ENCODE results near the gene CDH23.

Gene CDH23

DNA sequence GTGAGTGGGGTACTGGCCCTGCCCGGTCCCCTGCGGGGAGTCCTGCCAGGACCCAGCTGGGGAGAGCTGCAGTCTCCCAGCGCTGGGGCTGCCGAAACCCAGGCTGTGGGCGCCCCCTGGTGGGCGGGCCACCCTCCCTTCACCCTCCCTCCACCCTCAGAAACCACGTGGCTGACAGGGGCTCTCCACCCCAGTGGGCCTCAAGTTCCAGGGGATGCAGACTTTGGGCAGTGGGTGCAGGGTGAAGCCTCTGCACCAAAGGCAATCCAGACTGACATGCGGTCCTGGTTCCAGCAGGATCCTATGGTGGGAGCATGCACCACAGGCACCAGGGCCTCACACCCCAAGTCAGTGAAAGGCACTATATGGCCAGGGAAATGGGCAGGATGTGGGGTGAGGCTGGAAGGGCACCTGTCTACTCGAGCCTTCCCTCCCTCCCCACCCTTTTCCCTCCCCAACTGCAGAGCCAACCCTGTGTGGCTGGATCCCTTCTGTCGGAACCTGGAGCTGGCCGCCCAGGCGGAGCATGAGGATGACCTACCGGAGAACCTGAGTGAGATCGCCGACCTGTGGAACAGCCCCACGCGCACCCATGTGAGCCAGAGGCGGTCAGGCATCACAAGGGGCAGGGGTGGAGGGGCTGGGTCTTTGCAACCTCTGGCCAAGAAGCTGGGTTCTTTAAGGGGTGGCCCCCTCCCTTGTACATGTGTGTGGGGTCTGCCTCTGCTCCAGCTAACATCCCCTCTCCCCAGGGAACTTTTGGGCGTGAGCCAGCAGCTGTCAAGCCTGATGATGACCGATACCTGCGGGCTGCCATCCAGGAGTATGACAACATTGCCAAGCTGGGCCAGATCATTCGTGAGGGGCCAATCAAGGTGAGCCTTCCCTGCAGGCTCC lies 415.5 kb downstream of the CDH23 start:
- DNase-seq = no peak

DNA sequence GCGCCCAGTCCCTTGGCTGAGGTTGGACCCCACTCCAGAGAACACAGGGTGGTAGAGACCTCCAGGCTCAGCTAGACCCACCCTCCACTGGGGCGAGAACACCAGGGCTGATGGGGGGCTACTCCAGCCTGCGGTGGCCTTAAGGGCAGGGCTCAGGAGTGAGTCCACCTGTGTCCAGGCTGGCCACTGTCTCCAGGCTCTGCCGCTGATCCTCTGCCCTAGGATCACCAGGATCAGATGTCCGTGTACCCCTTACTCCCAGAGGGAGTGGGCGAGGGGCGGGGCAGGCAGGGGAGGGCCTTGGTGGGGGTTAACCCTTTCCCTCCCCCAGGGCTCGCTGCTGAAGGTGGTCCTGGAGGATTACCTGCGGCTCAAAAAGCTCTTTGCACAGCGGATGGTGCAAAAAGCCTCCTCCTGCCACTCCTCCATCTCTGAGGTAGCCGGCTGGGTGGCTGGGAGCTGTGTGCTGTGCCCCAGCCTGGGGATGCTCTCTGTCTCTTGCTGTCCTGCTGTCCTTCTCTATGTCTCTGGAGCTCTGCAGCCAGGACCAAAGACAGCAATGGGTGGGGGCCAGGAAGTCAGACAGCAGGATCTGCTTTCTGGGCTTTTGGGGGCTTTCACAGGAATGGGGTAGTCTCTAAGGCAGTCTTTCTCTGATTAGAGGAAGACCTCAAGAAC lies 416.3 kb downstream of the CDH23 start:
- no peak for DNase-seq

GRCh38 chr10:71814922-71815411 lies 418.2 kb downstream of the CDH23 start:
- no peak for DNase-seq

GRCh38 chr10:71815515-71816130 lies 418.9 kb downstream of the CDH23 start:
- no peak for DNase-seq

DNA sequence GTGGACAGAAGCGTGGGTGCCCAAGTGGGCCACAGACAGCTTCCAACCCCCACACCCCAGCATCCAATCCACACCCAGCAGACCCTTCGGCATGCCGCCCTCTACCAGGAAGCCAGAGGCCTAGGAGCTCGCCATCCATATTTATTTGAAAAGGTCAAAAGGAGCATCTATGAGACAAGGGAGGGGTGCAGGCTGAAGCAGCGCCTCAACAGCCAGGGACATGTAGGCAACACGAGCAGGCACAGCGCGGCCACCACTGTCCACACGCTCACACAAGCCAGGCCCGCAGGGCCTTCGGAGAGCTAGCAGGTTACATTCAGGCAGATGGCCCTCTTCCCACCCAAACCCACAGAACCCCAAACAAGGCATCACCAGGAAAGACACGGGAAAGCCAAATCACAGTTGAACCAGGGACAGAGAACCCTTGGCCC lies 419.7 kb downstream of the CDH23 start:
- DNase-seq = no peak

DNA sequence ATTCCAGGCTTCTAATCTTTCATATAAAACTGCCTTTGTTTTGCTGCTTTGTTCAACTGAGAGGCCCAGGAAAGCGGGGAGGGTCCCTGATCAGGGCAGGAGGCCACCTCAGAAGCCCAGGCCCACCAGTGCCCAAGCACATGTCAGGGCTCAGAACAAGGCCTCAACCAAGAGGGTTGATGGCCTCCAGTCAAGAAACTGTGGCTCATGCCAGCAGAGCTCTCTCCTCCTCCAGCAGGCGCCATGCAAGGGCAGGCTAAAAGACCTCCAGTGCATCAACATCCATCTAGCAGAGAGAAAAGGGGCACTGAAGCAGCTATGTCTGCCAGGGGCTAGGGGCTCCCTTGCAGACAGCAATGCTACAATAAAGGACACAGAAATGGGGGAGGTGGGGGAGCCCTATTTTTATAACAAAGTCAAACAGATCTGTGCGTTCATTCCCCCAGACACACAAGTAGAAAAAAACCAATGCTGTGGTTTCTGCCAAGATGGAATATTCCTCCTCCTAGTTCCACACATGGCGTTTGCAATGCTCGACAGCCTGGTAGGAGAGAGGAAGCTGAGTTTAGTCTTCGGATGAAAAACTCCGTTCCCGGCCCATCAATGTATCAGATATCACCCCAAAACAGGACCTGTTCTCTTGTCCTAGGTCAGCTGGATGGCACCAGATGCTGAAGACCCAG lies 420.4 kb downstream of the CDH23 start:
- no peak for DNase-seq

DNA sequence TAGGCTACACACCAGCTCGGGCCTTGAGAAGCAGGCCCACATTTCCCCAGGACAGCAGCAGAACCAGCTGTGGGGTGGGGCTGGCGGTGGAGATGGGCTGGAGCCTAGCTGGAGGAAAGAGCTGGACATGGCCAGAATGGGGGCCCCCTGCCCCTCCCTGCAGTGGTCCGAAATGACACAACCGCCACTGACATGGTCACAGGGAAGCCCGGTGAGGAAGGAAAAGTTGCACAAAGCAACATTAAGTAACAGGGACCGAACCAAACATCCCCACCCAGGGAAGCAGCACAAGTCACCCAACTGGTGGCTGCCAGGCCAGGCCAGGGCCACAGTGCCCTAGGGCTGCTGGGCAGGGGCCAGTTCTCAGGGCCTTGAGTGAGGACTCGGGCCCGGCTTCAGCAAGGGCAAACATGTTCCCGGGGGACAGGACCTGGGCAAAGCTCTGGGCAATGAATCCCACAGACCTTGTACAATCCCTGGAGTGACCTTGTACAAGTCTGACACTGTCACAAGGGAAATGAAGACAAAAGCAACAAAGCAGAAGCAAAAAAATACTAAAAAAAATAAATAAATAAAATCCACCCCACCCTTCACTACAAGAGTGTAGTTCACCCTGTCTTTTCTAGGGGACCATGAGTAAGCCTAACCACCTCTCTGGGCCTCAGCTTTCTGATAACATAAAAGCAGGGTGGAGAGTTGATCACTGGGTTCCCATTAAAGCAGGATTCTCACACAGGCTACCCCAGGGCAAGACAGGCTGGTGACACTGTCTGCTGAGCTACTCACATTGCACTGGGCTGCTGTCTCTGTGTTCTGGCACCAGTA lies 421.3 kb downstream of the CDH23 start:
- DNase-seq = no peak

DNA sequence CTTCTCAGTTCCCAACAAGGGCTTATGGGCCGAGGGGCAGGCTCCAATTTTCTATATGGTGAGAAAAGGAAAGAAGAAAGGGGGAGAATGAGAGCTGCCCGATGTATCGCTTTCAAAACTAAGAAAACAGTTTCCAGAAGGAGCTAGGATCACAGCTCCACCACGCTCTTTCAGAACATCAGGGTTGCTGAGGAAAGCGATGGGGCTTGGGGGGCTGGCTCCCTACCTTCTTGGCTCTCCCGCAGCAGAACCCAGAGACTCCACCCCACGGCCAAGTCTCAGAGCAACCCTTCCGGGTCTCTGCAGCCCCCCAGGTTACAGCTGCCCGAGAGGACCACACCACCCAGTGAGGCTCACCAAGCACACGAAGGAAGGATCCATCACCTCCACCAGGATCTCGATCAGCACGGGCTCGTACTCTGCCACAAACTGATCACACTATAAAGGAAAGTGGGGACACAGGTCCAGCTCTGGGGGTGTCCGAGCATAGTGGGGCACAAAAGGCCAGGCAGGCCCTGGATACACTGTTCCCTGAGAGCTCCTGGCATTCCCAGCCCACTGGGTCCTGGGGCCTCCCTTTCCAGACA lies 422.0 kb downstream of the CDH23 start:
- no peak for DNase-seq

DNA sequence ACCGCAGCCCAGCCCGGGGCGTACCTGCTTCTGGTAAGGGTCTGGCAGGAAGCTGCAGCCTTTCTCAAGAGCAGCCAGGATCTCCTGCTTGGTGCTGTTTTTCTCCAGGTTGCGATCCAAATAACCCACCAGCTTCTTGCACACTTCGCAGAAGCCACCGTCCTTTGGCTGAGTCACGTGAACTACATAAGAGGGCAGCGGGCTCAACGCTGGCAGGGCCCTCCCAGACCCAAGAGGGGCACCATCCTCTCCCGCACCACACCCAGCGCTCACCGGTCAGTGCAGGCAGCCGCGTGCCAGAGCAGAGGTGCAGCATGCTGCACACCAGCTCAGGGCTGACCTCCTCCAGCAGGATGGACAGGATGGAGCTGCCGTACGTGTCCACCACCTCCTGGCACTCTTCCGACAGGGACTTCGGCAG lies 422.7 kb downstream of the CDH23 start:
- no peak for DNase-seq

- no peak for DNase-seq
Measured at GRCh38 chr10:71819985-71820384, 423.3 kb downstream of the CDH23 start.

DNA sequence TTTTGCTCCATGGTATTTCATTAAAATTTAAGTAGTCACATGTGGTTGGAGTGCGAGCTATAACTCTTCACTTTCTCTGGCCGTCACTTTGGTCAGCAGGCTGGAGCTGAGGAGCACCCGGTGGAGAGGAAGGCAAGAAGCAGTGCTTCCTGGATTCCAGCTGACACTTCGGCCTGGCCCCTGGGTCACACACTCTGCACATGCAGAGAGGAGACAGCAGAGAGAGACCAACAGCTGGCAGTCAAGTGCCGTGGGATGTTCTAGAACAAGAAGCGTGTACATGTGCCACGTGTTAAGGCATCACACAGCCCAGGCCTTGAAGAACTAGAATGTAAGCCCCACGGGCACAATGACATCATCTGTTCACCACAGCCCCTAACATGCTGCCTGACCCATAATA lies 424.2 kb downstream of the CDH23 start:
- DNase-seq = no peak

DNA sequence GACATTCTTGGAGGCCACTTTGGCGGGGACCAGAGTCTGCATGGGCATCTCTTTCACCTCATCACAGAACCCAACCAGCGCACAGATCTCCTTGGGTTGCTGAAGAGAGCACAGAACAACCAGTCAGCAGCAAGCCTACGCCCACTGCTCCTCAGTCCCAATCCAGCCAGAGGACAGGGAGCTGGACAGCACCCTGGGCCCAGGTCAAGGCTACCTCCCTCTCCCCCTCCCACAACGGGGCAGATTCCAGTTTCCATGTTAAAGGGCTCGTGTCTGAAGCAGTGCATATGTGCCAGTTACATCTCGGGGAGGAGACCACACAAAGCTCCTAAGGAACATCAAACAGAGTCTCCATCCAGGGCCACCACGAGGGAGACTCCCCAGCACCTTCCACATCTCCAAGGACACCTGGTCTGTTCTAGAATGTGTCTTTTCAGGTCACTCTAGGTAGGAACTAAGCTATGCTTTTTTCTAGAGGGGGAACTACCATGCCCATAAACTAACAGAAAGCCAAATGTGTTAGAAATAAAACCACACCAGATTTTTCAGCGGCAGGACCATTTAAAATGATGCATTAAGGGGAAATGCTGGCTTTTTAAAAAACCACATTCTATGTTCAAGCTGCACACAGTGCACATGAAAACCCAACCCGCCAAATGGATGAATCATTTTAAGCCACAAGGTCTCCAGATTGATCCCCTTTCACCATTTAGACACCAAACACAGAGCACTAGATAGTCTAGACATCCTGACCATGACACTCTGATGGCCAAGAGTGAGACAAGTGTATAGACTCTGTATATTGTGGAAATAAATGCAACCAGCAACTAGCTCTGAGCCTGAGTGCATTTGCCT lies 425.4 kb downstream of the CDH23 start:
- no peak for DNase-seq

GRCh38 chr10:71823356-71823755 lies 426.6 kb downstream of the CDH23 start:
- DNase-seq = no peak

GRCh38 chr10:71824333-71824732 lies 427.6 kb downstream of the CDH23 start:
- DNase-seq = no peak

- DNase-seq = no peak
Measured at GRCh38 chr10:71825217-71825616, 428.5 kb downstream of the CDH23 start.

GRCh38 chr10:71827852-71828251 lies 431.1 kb downstream of the CDH23 start:
- DNase-seq = no peak

- no peak for DNase-seq
Measured at GRCh38 chr10:71828702-71829101, 432.0 kb downstream of the CDH23 start.

DNA sequence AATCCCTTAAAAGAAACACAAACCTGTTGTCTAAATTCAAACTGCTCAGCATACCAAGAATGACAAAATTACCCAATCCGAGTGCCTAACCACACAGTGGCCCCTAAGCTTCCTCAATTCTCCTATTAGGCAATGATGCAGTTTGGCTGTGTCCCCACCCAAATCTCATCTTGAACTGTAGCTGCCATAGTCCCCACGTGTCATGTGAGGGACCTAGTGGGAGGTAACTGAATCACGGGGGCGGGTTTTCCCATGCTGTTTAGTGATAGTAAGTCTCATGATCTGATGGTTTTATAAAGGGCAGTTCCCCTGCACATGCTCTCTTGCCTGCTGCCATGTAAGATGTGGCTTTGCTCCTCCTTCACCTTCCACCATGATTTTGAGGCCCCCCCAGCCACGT lies 432.5 kb downstream of the CDH23 start:
- no peak for DNase-seq

GRCh38 chr10:71829896-71830295 lies 433.2 kb downstream of the CDH23 start:
- DNase-seq = no peak

DNA sequence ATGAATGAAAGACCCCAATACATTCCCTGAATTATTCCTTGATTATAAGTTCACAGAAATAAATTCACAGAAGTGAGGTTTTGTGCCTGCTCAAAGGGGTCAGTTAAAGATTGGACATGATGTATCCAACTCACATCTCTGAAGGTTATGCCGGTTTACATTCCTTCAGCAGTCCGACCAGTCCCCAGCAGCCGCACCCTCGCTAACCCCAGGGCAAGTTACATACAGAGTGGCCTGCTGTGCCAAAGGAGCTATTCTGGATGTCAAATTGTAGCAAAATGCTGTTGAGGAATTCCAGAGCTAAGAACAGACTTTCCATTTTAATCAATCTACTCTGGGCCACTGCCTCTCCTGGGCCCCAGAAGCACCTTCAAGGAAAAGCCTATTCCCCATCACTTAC lies 434.0 kb downstream of the CDH23 start:
- DNase-seq = no peak

All from NCI-H1436 treated with DMSO at 0.1 percent for 48 hours (cell line).